Activated CD8-positive, alpha-beta T cell treated with anti-CD3 and anti-CD28 coated beads for 36 hours (primary cell): ENCODE measurements around the gene GNE. TPM values are rescaled to one million over a fixed set of nuclear protein-coding genes. Genes with fewer than 3 reads are reported as not detected.
A peak's percentile ranks its signal among the peaks of the same experiment; 100 is the strongest.
"Not testable (repeated sequence)": the region's sequence is repeated elsewhere in the genome, so short reads cannot be mapped to it uniquely, and the experiment has no call there.

ENCODE experiments used
- ATAC-seq: fragments of 200-7000 bp; cut with Tn5 transposase; one replicate; pipeline ENCODE4 v1.10.0; 2021; ENCODE audit warnings: mild to moderate bottlenecking, moderate library complexity
- CTCF ChIA-PET: fragments of 350-600 bp; sonication (Branson Sonifier 250); formaldehyde crosslinking; loops from one replicate; lab custom pipeline; 2021; ENCODE audit warnings: antibody characterized with exemption; lab: Charles Lee
- POLR2A ChIA-PET: fragments of 350-600 bp; sonication (Branson Sonifier 250); formaldehyde crosslinking; loops from one replicate; lab custom pipeline; 2021; ENCODE audit warnings: antibody characterized with exemption; lab: Charles Lee
- DNase-seq: peaks from one replicate; pipeline ENCODE4 v3.0.0-alpha.2; 2020
- H3K27ac Mint-ChIP-seq: one replicate; pipeline ENCODE4 v1.8.0; 2021; ENCODE audit warnings: mild to moderate bottlenecking, mixed read lengths
- H3K27me3 Mint-ChIP-seq: one replicate; pipeline ENCODE4 v1.8.0; 2021; ENCODE audit warnings: mixed read lengths
- H3K36me3 Mint-ChIP-seq: one replicate; pipeline ENCODE4 v1.8.0; 2021; ENCODE audit warnings: low read depth, mixed read lengths
- H3K4me1 Mint-ChIP-seq: one replicate; pipeline ENCODE4 v1.8.0; 2021; ENCODE audit warnings: low read depth, mixed read lengths
- H3K4me3 Mint-ChIP-seq: one replicate; pipeline ENCODE4 v1.8.0; 2021; ENCODE audit warnings: mild to moderate bottlenecking, moderate library complexity, mixed read lengths
- H3K9me3 Mint-ChIP-seq: one replicate; pipeline ENCODE4 v1.8.0; 2021; ENCODE audit warnings: mixed read lengths
- CTCF ChIP-seq: fragments of 200-600 bp; IDR thresholded peaks from one replicate; pipeline ENCODE4 v1.8.0; 2022; ENCODE audit warnings: antibody characterized with exemption, mild to moderate bottlenecking
- intact Hi-C: fragments of 100-400 bp; cut with micrococcal nuclease; formaldehyde crosslinking; loops from one replicate; pipeline ENCODE4 v1.10.0; 2022
- total RNA-seq, 2 experiments: library from RNA; stranded (reverse); gene quantifications; one replicate each; pipeline ENCODE4 v1.2.3, GENCODE V29; 2021

Gene GNE
- 10 to 100 TPM; 11.6 to 12.0 TPM for total RNA-seq

- peaks cover 10% of the 10 kb centered on the region for H3K4me1 Mint-ChIP-seq
- H3K9me3 Mint-ChIP-seq: no peaks in the 10 kb centered on the region
- POLR2A ChIA-PET: interaction anchor here (1.0 to 1.9 kb wide), 7 partner anchors 8 to 309 kb away, joined by 3 to 5 read pairs (median 4); no protein-coding TSS in a partner anchor
Measured at GRCh38 chr9:36258208-36258995, at the start of gene GNE. GNE (minus strand) TSS chr9:36258448; CDS start chr9:36249355, 9,093 bp downstream.

DNA sequence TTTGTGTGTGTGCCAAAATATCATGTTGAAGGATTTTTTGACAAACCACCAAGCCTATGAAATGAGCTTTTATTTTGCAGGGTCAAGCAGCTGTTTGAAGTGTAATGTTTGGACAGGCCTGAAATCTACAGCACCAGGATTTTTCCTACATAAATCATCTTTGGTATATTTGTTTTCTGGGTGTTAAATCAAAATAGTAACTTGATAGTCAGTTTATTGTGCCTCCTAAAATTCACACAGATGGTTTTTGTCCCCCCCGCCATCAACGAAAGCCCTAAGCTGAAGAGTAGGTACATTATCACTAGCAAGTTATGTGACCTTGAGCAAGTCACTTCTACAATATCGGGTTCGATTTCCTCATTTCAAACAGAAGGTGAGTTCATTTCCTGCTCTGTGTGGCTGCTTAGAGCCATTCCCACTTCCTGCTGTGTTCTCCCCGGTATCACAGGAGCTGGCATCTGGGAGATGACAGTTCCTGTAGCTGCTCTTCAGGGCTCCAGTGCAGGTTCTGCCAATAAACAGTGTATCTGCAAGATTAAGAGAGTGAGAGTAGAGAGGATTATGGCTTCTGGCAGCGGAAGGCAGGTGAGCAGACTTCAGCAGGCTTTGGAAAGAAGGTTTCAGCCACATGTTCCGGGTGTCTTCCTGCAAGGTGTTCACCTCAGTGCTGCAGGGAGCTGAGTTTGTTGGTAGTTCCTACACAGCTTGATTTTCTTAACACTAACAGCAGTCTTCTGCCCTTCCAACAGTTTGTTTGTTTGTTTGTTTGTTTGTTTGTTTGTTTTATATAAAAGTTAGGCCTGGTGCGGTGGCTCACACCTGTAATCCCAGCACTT, 48.4 kb upstream of the GNE start:
- peaks cover 8% of the 10 kb centered on the region for H3K4me1 Mint-ChIP-seq
- H3K27me3 Mint-ChIP-seq: no peaks in the 10 kb centered on the region
- TF ChIP-seq CTCF: no peak
- H3K27ac Mint-ChIP-seq: peak overlapping the region; percentile 72
- no peak for ATAC-seq
- intact Hi-C loops: no loop called here
- ChIA-PET POLR2A (interaction anchor here (0.8 to 1.6 kb wide), 3 partner anchors 10 to 424 kb away, joined by 3 read pairs; no protein-coding TSS in a partner anchor), CTCF (interaction anchor here (0.7 to 1.2 kb wide), 3 partner anchors 22 to 30 kb away, joined by 3 to 6 read pairs (median 4); no protein-coding TSS in a partner anchor)
- H3K9me3 Mint-ChIP-seq: no peaks in the 10 kb centered on the region
- DNase-seq: peak; percentile 7
- H3K4me3 Mint-ChIP-seq: no peak overlapping the region
- no peaks in the 10 kb centered on the region for H3K36me3 Mint-ChIP-seq

More at GRCh38 chr9:36258208-36258995, at the start of gene GNE:
- Mint-ChIP-seq H3K27ac (peak within 1 kb of the TSS; percentile 92), H3K4me3 (peak within 1 kb of the TSS; percentile 89), H3K27me3 (no peaks in the 10 kb centered on the region), H3K36me3 (peaks cover 2% of the 10 kb centered on the region)
- ATAC-seq (peak; percentile 86), DNase-seq (peak; percentile 97)
- CTCF ChIA-PET: interaction anchor here (0.7 to 1.6 kb wide), 6 partner anchors 10 to 155 kb away, joined by 3 to 9 read pairs (median 4); partner anchors contain the start of gene CLTA
- intact Hi-C loops: no loop called here
- TF ChIP-seq CTCF: no peak

DNA sequence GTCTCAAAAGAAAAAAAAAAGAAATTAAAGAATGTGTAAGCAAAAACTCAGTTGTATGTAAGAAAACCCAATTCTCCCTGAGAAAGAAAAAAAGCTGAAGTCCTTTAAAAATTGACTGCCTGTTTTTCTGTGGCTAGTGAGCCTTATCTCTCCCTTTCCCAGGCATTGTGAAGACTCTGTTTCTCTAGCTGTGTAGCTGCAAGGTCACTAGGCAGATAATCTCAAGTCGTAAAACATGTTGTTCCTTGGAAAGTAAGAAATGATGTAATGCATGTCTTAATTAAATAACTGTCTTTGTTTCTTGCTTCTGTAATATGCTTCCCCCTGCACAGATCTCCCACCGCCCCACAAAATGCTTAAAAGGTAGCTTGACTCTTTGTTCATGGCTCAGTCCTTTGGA, 46.1 kb upstream of the GNE start:
- H3K27me3 Mint-ChIP-seq, H3K4me1 Mint-ChIP-seq, intact Hi-C loops, H3K27ac Mint-ChIP-seq, POLR2A ChIA-PET, H3K9me3 Mint-ChIP-seq, DNase-seq, CTCF ChIA-PET, H3K36me3 Mint-ChIP-seq, H3K4me3 Mint-ChIP-seq, ATAC-seq: not testable (repeated sequence)

DNA sequence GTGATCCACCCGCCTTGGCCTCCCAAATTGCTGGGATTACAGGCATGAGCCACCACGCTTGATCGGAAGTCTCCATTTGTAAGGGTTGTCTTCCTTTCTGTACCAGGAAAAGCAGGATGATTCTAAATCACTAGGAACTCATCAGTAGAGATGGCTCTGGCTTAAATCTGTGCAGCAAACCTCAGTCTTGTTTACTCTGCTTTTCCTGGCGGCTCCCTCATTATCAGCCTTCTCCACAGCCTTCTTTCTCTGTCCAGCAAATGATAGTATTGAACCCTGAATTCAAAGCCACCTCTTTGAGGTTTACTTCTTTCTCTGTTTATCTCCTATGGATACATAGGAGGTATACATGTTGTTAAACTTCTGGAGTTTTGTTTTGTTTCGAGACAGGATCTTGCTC, 43.0 kb upstream of the GNE start:
- intact Hi-C loops: no loop called here
- DNase-seq (no peak), ATAC-seq (no peak)
- Mint-ChIP-seq H3K36me3 (no peaks in the 10 kb centered on the region), H3K4me1 (peaks cover under 1% of the 10 kb centered on the region), H3K9me3 (no peaks in the 10 kb centered on the region), H3K4me3 (no peak overlapping the region), H3K27ac (no peak overlapping the region), H3K27me3 (no peaks in the 10 kb centered on the region)
- ChIA-PET POLR2A (no interaction called here), CTCF (no interaction called here)
- no peak for TF ChIP-seq CTCF

GRCh38 chr9:36298566-36298965, 40.3 kb upstream of the GNE start:
- ChIA-PET CTCF (no interaction called here), POLR2A (no interaction called here)
- ATAC-seq (no peak), DNase-seq (no peak)
- no peak for TF ChIP-seq CTCF
- no peaks in the 10 kb centered on the region for H3K9me3 Mint-ChIP-seq
- intact Hi-C loops: no loop called here
- no peaks in the 10 kb centered on the region for H3K4me1 Mint-ChIP-seq
- H3K4me3 Mint-ChIP-seq: no peak overlapping the region
- no peaks in the 10 kb centered on the region for H3K27me3 Mint-ChIP-seq
- no peaks in the 10 kb centered on the region for H3K36me3 Mint-ChIP-seq
- no peak overlapping the region for H3K27ac Mint-ChIP-seq
